T-helper 1 cell treated with Interleukin-12 subunit alpha and Interleukin-12 subunit beta and Interleukin-4 antibody, amounts not matched to agents 30 μg/mL and 1 μg/mL, for 36 hours (primary cell): ENCODE results near the gene RAB3C.

Source experiments
- H3K27ac Mint-ChIP-seq: one replicate; pipeline ENCODE4 v1.8.0; 2021; ENCODE audit warnings: mild to moderate bottlenecking, mixed read lengths
- H3K27me3 Mint-ChIP-seq: one replicate; pipeline ENCODE4 v1.8.0; 2021; ENCODE audit warnings: low read depth, mixed read lengths
- H3K36me3 Mint-ChIP-seq: one replicate; pipeline ENCODE4 v1.8.0; 2021; ENCODE audit warnings: low read depth, mixed read lengths
- H3K4me1 Mint-ChIP-seq: one replicate; pipeline ENCODE4 v1.8.0; 2021; ENCODE audit warnings: low read depth, mixed read lengths
- H3K4me3 Mint-ChIP-seq: one replicate; pipeline ENCODE4 v1.8.0; 2021; ENCODE audit warnings: mild to moderate bottlenecking, moderate library complexity, mixed read lengths
- H3K9me3 Mint-ChIP-seq: one replicate; pipeline ENCODE4 v1.8.0; 2021; ENCODE audit warnings: mixed read lengths

RAB3C gene

DNA sequence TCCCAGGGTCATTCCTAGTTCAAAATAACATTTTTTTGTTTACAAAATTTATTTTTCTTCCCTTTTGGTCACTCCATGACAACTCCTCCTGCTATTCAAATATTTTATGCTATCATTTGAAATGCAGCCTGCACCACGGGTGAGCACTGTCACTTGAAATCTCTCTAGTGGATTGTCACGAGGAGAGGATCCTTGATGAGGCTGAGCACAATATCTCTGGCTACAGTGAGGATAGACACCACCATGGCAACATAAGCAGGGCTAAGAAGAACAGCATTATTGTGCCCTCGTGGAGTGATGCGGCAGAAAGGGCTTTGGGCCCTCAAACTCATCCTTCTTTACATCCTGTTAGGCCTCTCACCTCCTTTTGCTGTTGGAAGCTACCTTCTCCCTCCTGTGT is 321.9 kb downstream of the RAB3C start:
- Mint-ChIP-seq H3K4me1 (no peaks in the 10 kb centered on the region), H3K27ac (no peak overlapping the region), H3K9me3 (peaks cover 2% of the 10 kb centered on the region), H3K27me3 (peaks cover 4% of the 10 kb centered on the region), H3K36me3 (no peaks in the 10 kb centered on the region), H3K4me3 (no peak overlapping the region)

DNA sequence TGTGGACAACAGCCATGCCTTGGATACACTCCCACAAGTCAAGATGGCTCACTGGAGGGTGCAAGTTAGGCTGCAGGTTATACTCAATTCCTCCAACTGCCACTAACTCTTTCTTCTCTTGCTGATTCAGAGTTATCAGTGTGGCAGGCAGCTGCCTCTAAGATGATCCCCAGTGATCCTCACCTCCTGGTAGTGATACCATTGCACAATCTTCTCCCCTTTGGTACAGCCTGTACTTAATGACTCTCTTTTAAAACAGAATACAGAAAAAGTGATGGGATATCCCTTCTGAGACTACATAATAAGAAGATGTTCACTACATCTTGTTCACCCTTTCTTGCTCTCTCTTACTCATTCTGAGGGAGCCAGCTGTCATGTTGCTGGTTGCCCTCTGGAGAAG is 323.1 kb downstream of the RAB3C start:
- Mint-ChIP-seq H3K27me3 (peaks cover 4% of the 10 kb centered on the region), H3K9me3 (peaks cover 2% of the 10 kb centered on the region), H3K4me3 (no peak overlapping the region), H3K4me1 (no peaks in the 10 kb centered on the region), H3K36me3 (no peaks in the 10 kb centered on the region), H3K27ac (no peak overlapping the region)
